NK-92 (cell line): ENCODE measurements around the gene ASB14.

ENCODE experiments used
- DNase-seq: peaks from one replicate; lab custom pipeline; 2025; ENCODE audit not compliant: unreplicated experiment; lab: John Stamatoyannopoulos, UW

ASB14 gene

GRCh38 chr3:57261929-57262328 lies 30.6 kb downstream of the ASB14 start:
- DNase-seq, result no peak

- DNase-seq, result no peak
These were observed 31.4 kb downstream of the ASB14 start for GRCh38 chr3:57261119-57261518.

- DNase-seq, result no peak
These were observed 34.8 kb downstream of the ASB14 start for GRCh38 chr3:57257678-57258077.

- no peak for DNase-seq
These were observed 35.6 kb downstream of the ASB14 start for GRCh38 chr3:57256844-57257243.

- DNase-seq, result no peak
These were observed 40.1 kb downstream of the ASB14 start for GRCh38 chr3:57252404-57252803.

GRCh38 chr3:57244946-57245345 lies 47.5 kb downstream of the ASB14 start:
- no peak for DNase-seq

GRCh38 chr3:57234613-57235575 lies 57.6 kb downstream of the ASB14 start:
- no peak for DNase-seq

GRCh38 chr3:57233799-57234198 lies 58.7 kb downstream of the ASB14 start:
- DNase-seq, result no peak

GRCh38 chr3:57230006-57230405 lies 62.5 kb downstream of the ASB14 start:
- DNase-seq, result no peak

- no peak for DNase-seq
These were observed 64.3 kb downstream of the ASB14 start for GRCh38 chr3:57227930-57228751.

- no peak for DNase-seq
These were observed 65.1 kb downstream of the ASB14 start, which contains the start of gene APPL1 for GRCh38 chr3:57227204-57227929. APPL1 (plus strand) TSS chr3:57227729; CDS start chr3:57227884, 155 bp downstream.

GRCh38 chr3:57226176-57226575 lies 66.3 kb downstream of the ASB14 start:
- no peak for DNase-seq

- no peak for DNase-seq
These were observed 67.6 kb downstream of the ASB14 start for GRCh38 chr3:57224856-57225255.

GRCh38 chr3:57221883-57222282 lies 70.6 kb downstream of the ASB14 start:
- DNase-seq, result no peak
